Measurements from ENCODE around the gene HDLBP.
"Not testable (repeated sequence)": the region's sequence is repeated elsewhere in the genome, so short reads cannot be mapped to it uniquely, and the experiment has no call there.

The HDLBP gene

DNA sequence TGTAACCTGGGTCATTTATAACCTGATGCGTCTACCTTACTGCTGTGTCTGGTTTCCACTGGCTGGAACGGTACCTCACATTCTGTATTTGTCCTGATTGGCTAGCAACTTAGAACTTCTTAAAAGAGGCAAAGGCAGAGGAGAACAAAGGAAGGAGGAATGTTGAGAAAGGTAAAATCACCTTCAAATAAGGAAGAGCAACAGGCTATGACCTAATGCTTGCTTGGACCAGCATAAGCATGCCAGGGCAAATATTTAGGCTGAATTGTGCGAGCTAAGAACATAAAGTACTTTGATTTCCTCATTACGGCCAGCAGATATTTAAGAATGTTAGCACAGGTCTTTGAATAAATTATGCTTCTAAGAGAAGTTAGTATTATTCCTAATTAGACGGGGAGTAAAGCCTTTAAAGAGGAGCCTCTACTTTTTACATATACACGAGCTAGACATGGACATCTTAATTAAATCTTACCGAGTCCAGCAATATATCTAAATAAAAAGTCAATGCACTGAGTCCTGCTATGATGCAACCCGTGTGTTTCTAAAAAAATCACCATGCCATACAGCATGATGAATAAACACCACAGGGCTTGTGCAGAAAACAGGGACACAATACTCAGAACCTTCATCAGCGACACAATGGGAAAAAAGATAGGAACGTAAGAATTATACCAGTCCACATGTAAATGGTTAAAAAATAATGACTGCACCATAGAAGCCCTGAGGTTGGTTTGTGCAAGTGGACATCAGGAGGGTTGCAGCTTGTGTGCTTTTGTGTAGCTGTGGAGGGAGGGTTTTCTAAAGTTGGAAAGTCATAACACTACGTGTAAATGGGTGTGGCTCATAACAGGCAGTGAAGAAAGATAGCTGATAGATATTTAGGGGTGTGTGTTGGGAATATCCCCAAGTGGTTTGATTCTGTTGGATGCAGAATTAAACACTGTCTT is 14.5 kb upstream of the HDLBP start:
- DNase-seq, result no peak

DNA sequence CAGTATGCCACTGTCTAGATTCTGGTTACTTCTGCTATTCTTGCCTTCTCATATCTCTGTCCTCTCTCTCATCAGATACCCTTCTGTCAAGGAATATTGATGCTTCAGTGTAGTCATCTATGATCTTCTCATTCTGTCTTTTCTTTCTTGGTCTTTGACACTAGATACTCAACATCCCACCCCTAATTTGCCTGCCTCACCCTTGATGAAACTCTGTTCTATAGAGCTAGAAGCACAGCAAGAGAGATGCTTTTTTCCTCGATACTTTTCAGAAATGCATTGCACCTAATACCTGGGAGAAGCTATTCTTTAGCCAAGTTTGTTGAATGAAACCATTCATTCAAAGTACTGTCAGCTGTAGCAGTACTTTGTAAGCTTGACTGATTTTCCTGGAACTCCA is 9.8 kb upstream of the HDLBP start:
- DNase-seq, result no peak

GRCh38 chr2:241324775-241325174 is 9.3 kb upstream of the HDLBP start:
- no peak for DNase-seq

GRCh38 chr2:241323778-241324177 is 8.3 kb upstream of the HDLBP start:
- DNase-seq, result no peak

DNA sequence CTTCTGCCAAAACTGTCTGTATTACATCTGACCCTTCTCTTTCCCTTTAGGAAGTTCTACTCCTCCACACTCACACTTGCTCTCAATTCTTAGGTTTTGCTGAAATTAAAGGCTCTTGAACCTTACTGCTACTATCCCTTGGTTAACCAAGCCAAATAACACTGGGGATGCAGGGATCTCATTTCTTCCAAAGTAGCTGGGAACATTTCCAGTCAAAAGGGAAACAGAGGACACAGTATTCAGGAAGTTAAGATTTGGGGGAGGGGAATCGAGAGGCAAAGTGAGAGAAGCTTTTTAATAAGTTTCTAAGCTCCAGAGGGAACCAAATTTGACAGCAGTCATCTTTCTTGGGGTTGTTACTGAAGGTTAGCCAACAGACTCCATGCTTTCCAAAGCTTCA is 6.4 kb upstream of the HDLBP start:
- DNase-seq, result no peak

- no peak for DNase-seq
Observed at GRCh38 chr2:241321033-241321432, 5.6 kb upstream of the HDLBP start.

DNA sequence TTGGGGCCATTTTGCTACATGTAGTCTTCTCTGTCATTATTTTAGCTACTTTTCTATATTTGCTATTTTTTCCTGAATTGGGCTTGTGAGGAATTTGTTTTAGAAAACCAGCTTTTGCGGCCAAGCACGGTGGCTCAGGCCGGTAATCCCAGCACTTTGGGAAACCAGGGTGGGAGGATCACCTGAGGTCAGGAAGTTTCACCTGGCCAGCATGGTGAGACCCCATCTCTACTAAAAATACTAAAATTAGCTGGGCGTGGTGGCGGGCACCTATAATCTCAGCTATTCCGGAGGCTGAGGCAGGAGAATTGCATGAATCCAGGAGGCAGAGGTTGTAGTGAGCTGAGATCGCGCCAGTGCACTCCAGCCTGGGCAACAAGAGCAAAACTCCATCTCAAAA is 4.9 kb upstream of the HDLBP start:
- DNase-seq, result no peak

GRCh38 chr2:241318830-241319229 is 3.4 kb upstream of the HDLBP start:
- not testable (repeated sequence) for DNase-seq

- DNase-seq, result no peak
Observed at GRCh38 chr2:241317391-241317790, 1.9 kb upstream of the HDLBP start.

DNA sequence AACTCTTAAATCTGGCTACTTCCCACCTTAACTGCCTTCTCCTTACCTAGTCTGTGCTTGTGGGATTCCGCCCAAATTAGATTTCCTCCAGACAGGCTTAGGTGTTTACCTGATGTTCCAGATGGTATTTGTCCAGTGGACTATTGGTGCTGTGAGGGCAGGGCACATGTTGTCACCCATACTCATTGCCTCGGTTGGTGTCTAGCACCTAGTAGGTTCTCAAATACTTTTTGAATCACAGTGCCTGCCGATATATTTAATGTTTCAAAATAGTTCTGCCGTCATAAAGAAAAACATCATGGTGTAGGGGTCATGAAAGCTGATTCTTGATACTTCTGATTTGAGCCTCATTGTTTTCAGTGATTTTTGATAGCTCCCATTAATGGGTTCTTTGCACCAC is 1.4 kb upstream of the HDLBP start:
- no peak for DNase-seq

GRCh38 chr2:241315879-241316631 is 583 bp upstream of the HDLBP start, which contains the start of gene SEPTIN2:
Gene SEPTIN2 (plus strand): TSS chr2:241315925. CDS start chr2:241324233, 8,308 bp downstream.
- DNase-seq, result peak; percentile 94

DNA sequence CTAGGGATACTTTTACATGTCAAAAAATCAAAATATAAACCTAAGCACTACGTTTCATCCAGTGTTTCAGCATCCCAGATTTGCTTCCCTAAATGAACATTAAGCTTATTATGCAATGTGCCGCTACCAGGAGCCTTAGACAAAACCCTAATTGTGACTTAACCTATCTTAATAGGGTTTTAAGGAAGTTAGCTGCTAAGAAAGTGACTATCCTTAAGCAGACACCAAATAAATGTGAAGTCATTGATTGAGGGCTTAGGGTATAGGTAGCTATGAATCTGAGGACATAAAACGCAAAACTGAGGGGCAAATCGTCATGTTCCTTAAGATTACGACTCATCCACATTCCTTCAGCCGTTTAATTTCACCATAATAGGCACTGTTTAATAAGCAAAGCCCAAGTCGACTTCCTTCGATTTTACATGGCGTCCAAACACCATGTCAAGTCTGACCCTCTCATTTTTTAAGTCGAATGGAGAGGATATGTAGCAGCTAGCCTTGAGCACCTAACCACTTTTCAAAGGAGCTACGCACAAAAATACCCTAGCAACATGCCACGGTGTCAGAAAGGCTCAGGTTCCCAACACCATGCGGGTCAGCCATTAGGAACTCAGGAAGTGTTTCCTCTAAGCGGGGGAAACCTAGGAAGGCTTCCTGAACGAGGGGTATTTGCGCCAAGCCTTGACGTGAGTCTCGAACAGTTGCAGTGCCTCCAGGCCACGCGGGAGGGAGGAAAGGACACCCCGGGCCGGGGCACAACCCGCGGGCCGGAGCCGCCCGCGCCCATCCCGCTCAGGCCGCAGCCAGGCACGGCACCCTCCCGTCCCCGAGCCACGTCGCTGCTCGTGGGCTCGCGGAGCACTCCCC is 1.0 kb downstream of the HDLBP start:
- DNase-seq, result no peak

- DNase-seq, result no peak
Observed at GRCh38 chr2:241313543-241314095, 1.9 kb downstream of the HDLBP start.

DNA sequence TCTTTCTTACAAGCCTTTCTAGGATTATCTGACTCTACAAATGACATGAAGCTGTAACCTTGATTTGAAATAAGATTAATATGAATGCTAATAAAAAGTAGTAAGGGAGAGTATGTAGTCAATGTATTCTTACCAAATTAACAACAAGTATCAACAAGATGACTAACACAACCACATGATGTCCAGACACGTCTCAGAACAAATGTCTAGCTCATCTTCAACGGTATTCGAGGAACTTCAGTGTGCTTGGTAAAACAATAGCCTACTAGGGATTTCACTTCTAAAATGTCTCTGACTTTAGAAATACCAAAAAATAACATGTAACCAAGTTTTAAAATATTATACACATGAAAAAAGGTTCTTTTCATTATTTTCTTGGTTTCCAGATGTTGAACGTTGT is 3.4 kb downstream of the HDLBP start:
- DNase-seq, result no peak

DNA sequence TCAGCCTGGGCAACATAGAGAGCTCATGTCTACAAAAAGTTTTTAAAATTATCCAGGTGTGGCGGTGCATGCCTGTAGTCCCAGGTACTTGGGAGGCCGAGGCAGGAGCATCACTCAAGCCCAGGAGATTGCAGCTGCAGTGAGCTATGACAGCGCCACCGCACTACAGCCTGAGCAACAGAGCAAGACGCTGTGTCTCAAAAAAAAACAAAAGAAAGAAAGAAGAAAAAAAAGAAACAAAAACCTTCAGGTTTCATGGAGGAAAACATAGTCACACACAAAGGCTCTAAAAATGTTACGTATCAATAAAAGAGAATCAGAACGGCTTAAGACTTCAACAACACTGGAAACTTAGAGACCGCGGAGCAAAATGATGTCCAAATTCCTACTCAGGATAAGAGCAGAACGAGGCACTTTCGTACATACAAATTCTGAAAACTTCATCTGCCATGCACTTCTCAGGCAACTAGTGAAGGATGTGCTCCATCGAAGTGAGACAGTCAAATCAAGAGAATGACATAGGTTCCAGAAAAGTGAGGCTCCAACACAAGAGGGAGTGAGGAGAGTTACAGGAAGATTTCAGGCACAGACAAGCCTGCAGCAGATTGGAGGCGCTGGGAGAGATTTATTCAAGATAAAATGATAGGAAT is 4.4 kb downstream of the HDLBP start:
- no peak for DNase-seq

DNA sequence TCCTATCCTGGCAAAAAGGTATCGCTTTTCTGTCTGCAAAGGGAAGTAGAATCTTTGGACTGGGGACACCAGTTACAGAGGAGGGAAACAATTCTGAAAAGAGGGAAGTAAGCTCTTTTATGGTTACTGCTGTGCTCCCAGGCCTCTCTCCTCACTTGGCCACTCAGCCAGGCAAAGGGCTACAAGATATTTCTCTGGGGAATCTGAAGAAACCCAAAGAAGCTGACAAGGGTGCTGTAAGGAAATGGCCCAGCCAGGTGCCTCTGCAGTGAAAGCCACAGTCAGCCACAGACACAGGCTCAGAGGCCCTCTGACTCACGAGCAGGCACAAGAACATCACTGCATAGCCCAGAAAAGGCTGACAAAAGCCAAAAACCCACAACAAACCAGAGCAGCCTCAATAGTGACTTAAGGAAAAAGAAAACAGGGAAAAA is 5.8 kb downstream of the HDLBP start:
- peak; percentile 80 for DNase-seq

DNA sequence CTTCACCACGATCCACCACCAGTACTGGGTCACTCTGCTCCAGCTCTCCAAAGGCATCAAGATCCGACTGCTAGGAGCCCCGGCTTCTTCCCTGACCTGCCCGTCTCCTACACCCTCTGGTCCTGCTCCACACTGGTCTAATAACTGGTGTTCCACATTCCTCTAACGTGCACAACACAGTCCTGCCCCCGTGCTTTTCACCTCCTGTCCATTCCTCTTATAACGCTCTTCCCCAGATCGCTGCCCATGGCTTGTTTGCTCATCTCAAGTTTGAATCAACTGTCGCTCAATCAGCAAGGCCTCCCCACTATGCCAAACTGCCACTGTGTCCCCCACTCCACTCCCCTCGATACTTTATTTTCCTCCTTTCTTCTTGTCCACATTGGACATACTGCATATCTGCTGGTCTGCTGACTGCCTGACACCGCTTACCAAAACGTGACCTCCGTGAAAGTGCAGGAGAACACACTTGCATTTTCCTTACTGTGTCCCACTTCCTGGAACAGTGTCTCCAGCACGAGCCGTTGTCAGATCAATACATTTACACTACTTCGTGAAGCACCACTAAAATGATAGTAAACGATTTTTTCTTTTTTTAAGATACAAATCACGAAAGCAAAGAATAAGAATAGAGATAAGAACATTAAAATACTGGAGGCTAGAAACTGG is 6.5 kb downstream of the HDLBP start:
- DNase-seq, result no peak

DNA sequence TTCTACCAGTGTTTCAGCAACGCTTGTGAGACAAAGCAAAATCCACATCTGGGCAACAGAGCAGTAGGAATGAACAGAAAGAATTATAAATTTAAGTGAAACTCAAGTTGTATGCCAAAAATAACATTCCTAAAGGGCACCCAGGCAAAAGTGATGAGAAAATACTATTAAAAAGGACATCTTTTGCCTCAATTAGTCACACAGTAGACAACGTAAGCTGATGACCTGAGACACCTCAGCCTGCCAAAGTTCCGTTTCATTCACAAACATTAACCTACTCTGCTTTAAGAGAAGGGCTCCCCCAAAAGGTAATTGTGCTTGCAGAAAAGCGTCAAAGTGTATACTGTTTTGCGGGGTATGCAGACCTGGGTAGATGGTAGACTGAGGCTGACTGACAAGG is 7.2 kb downstream of the HDLBP start:
- DNase-seq, result no peak

GRCh38 chr2:241307055-241307454 is 8.4 kb downstream of the HDLBP start:
- no peak for DNase-seq

GRCh38 chr2:241304039-241304670 is 11.3 kb downstream of the HDLBP start:
- DNase-seq, result no peak

Data from activated CD8-positive, alpha-beta memory T cell treated with anti-CD3 and anti-CD28 coated beads for 24 hours (primary cell).